Lower leg skin (tissue), 4 donors: Measurements from ENCODE around the gene SHROOM2. TPM values are rescaled to one million over a fixed set of nuclear protein-coding genes. Genes with fewer than 3 reads are reported as not detected.

Experiments used
- DNase-seq, 2 donors: peaks; one replicate each; pipeline ENCODE4 v3.0.0-alpha.2; 2019; ENCODE audit warnings: low spot score in 2 of 2
- H3K4me3 ChIP-seq: fragments of 200-600 bp; sonication (generic); 2 replicates; pipeline ENCODE4 v1.5.1; 2017; ENCODE audit warnings: mild to moderate bottlenecking, low read depth; ENCODE audit not compliant: poor library complexity, severe bottlenecking
- CTCF ChIP-seq, 3 donors: fragments of 450-650 bp; IDR thresholded peaks; one replicate each; pipeline ENCODE4 v1.5.1; 2016; ENCODE audit warnings: antibody characterized with exemption in 3 of 3, mild to moderate bottlenecking in 3 of 3, moderate library complexity in 2 of 3
- POLR2A ChIP-seq, 2 donors: fragments of 450-650 bp; IDR thresholded peaks; one replicate each; pipeline ENCODE4 v1.6.1; 2016 to 2017; ENCODE audit warnings: antibody characterized with exemption in 2 of 2, mild to moderate bottlenecking in 1 of 2, moderate library complexity in 1 of 2
- WGBS, 2 donors: methylation state at CpG; one replicate each; pipeline ENCODE4 v1.1.5; 2018; 5-methylcytosine and 5-hydroxymethylcytosine counted together
- intact Hi-C: fragments of 100-400 bp; cut with DNase I; formaldehyde crosslinking; loops from one replicate; pipeline ENCODE4 v1.15.0; 2023; ENCODE audit warnings: low total_unique reads
- total RNA-seq, 4 donors: library from RNA; depleted of rRNA; stranded (reverse); fragments of >200 nt; gene quantifications; one replicate each; pipeline ENCODE4 v1.1.0, GENCODE V29; 2016

Gene SHROOM2
- total RNA-seq, 4 donors from 2014 or later = 7.4 to 9.6 (median 8.6) TPM

- intact Hi-C loops = no loop called here
- WGBS, 2 donors = 74 to 75% methylated on average over 4 of the region's 4 CpGs
These were observed 90.0 kb downstream of the SHROOM2 start for GRCh38 chrX:9876201-9876600.

GRCh38 chrX:9878146-9878820 lies 92.1 kb downstream of the SHROOM2 start:
- no peak overlapping the region for H3K4me3 ChIP-seq
- 60 to 68% methylated on average over 10 to 12 of the region's 12 CpGs for WGBS, 2 donors
- intact Hi-C loops = no loop called here
- TF ChIP-seq POLR2A (IDR thresholded peaks at IDR 0.05) (no peak), CTCF (IDR thresholded peaks at IDR 0.05) (no peak)
- no peak for DNase-seq

More at GRCh38 chrX:9876201-9876600, 90.0 kb downstream of the SHROOM2 start:
- no peak for TF ChIP-seq CTCF (IDR thresholded peaks at IDR 0.05)
- no peak for TF ChIP-seq POLR2A (IDR thresholded peaks at IDR 0.05)
- DNase-seq = no peak
- H3K4me3 ChIP-seq = no peak overlapping the region

- intact Hi-C loops = loop anchor here (10.0 kb wide), 1 partner anchor 115 kb away; no protein-coding TSS in a partner anchor
- no peak overlapping the region for H3K4me3 ChIP-seq
- WGBS, 2 donors = 86 to 90% methylated on average over 11 to 13 of the region's 13 CpGs
- TF ChIP-seq CTCF (IDR thresholded peaks at IDR 0.05) (no peak), POLR2A (IDR thresholded peaks at IDR 0.05) (no peak)
- DNase-seq = no peak
These were observed 94.0 kb downstream of the SHROOM2 start for GRCh38 chrX:9880237-9880636.

GRCh38 chrX:9880870-9881269 lies 94.6 kb downstream of the SHROOM2 start:
- DNase-seq = no peak
- no peak overlapping the region for H3K4me3 ChIP-seq
- intact Hi-C loops = loop anchor here (10.0 kb wide), 1 partner anchor 114 kb away; no protein-coding TSS in a partner anchor
- no peak for TF ChIP-seq CTCF (IDR thresholded peaks at IDR 0.05)
- no peak for TF ChIP-seq POLR2A (IDR thresholded peaks at IDR 0.05)
- 79 to 81% methylated on average over 7 of the region's 7 CpGs for WGBS, 2 donors

- no peak for DNase-seq
- no peak overlapping the region for H3K4me3 ChIP-seq
- intact Hi-C loops = loop anchor here (10.0 kb wide), 1 partner anchor 112 kb away; no protein-coding TSS in a partner anchor
- WGBS, 2 donors = 55% methylated on average over 15 of the region's 15 CpGs
- TF ChIP-seq CTCF (IDR thresholded peaks at IDR 0.05) = no peak
- no peak for TF ChIP-seq POLR2A (IDR thresholded peaks at IDR 0.05)
These were observed 96.6 kb downstream of the SHROOM2 start for GRCh38 chrX:9882669-9883446.
